Bronchial epithelial cell (primary cell): Measurements from ENCODE around the gene YIPF5. TPM values are rescaled to one million over a fixed set of nuclear protein-coding genes. Genes with fewer than 3 reads are reported as not detected.

Source experiments
- DNase-seq: peaks from one replicate; pipeline ENCODE4 v3.0.0-alpha.2; 2010; ENCODE audit warnings: low read depth
- FAIRE-seq: peaks from 2 replicates; lab custom pipeline; 2011; peaks lifted over from hg19 to GRCh38; lab: Jason Lieb, UNC
- H3K27me3 ChIP-seq: 2 replicates; pipeline ENCODE4 v1.5.1; 2011; ENCODE audit warnings: low read length; ENCODE audit not compliant: control insufficient read depth, insufficient read depth
- H3K36me3 ChIP-seq: 2 replicates; pipeline ENCODE4 v1.5.1; 2011; ENCODE audit warnings: low read length; ENCODE audit not compliant: control insufficient read depth, insufficient read depth
- H3K4me3 ChIP-seq: 2 replicates; pipeline ENCODE4 v1.5.1; 2011; ENCODE audit warnings: mild to moderate bottlenecking, low read depth, low read length, control low read depth
- total RNA-seq: library from RNA; depleted of rRNA; stranded (reverse); fragments of >200 nt; gene quantifications from 2 replicates; pipeline ENCODE4 v1.2.1, GENCODE V29; 2014
- TF ChIP-seq, protein P1 (sequence below): IDR thresholded peaks from 2 replicates; pipeline ENCODE4 v1.5.1; 2011; ENCODE audit warnings: mild to moderate bottlenecking, moderate library complexity, low read length, control low read depth, inconsistent platforms; ENCODE audit not compliant: insufficient read depth, severe bottlenecking

The YIPF5 gene
- total RNA-seq, 1 donor from 2014 or later: 104 TPM

GRCh38 chr5:144133050-144133633 is 37.3 kb downstream of the YIPF5 start:
- DNase-seq: no peak
- peak; percentile 82 for FAIRE-seq
- no peaks in the 10 kb centered on the region for H3K27me3 ChIP-seq
- TF ChIP-seq, protein P1, sequence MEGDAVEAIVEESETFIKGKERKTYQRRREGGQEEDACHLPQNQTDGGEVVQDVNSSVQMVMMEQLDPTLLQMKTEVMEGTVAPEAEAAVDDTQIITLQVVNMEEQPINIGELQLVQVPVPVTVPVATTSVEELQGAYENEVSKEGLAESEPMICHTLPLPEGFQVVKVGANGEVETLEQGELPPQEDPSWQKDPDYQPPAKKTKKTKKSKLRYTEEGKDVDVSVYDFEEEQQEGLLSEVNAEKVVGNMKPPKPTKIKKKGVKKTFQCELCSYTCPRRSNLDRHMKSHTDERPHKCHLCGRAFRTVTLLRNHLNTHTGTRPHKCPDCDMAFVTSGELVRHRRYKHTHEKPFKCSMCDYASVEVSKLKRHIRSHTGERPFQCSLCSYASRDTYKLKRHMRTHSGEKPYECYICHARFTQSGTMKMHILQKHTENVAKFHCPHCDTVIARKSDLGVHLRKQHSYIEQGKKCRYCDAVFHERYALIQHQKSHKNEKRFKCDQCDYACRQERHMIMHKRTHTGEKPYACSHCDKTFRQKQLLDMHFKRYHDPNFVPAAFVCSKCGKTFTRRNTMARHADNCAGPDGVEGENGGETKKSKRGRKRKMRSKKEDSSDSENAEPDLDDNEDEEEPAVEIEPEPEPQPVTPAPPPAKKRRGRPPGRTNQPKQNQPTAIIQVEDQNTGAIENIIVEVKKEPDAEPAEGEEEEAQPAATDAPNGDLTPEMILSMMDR: no peak
- no peaks in the 10 kb centered on the region for H3K36me3 ChIP-seq
- no peak overlapping the region for H3K4me3 ChIP-seq

DNA sequence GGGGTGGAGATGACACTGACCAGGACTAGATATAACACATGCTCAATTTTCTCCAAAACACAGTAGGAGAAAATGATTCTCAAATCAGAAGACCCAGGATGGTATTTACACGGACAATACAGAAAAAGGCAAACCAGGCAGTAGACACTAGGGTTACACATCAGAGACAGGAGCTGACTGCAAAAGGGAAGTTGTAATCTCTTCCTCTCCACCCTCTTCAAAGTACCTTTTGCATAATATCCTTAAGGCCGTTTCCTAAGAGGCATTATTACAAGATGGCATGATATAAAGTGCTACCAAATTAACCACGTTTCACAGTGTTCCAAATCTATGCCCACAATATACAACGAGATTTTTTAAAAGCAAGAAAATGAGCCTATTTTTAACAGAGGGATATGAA is 39.2 kb downstream of the YIPF5 start:
- no peaks in the 10 kb centered on the region for H3K27me3 ChIP-seq
- H3K36me3 ChIP-seq: no peaks in the 10 kb centered on the region
- FAIRE-seq (peak; percentile 40), DNase-seq (no peak)
- H3K4me3 ChIP-seq: no peak overlapping the region
- TF ChIP-seq, protein P1: no peak

- Histone ChIP-seq H3K36me3 (no peaks in the 10 kb centered on the region), H3K4me3 (no peak overlapping the region), H3K27me3 (no peaks in the 10 kb centered on the region)
- TF ChIP-seq, protein P1: no peak
- DNase-seq (no peak), FAIRE-seq (no peak)
These were observed 40.2 kb downstream of the YIPF5 start for GRCh38 chr5:144130306-144130705.

- no peaks in the 10 kb centered on the region for H3K27me3 ChIP-seq
- DNase-seq (no peak), FAIRE-seq (no peak)
- H3K36me3 ChIP-seq: no peaks in the 10 kb centered on the region
- TF ChIP-seq, protein P1: no peak
- H3K4me3 ChIP-seq: no peak overlapping the region
These were observed 41.6 kb downstream of the YIPF5 start for GRCh38 chr5:144128844-144129243.

DNA sequence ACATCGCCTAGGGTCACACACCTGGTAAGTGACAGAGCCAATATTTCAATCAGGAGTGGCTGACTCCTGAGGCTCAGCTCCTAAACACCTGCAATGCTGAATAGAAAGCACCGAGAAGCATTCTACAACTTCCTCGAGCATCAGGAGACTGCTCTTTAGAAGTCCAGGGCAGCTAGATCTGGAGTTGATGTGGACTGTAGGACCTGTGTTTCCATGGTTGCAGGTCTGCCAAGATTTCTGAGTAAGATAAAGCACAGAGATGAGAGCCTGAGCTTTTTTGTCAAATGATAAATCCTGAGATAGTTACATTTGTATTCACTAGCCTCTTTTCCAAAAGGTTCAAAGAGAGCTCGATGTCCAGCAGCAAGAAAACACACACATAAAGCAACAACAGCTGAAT is 43.8 kb downstream of the YIPF5 start:
- FAIRE-seq: no peak
- no peak overlapping the region for H3K4me3 ChIP-seq
- H3K36me3 ChIP-seq: no peaks in the 10 kb centered on the region
- DNase-seq: no peak
- TF ChIP-seq, protein P1: no peak
- H3K27me3 ChIP-seq: no peaks in the 10 kb centered on the region

DNA sequence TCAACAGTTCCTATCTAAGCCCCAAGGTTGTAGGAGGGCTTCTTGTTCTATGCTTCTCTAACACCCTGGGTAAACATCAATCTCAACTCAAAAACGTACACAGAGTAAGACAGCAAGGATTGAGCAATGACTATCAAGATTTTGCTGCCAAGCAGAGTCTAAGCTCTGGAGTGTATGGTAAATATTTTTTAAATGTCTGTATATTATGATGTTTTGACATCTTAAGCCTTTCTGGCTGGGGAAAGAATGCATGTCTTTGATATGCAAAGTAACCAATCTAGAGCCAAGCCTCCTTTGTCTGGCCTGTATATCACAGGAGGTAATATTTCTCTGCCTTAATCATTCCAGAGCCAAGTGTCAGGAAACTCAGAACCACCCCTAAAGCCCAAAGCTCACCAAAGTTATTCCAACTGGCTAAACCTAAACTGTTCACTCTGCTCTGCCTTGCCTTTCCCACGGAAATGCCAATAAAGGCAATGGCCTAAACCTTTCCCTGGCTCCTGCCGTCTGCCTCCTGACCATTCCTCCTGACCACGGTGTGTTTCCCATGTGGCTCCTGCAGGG is 45.2 kb downstream of the YIPF5 start:
- DNase-seq (peak; percentile 32), FAIRE-seq (no peak)
- H3K27me3 ChIP-seq: no peaks in the 10 kb centered on the region
- H3K4me3 ChIP-seq: no peak overlapping the region
- TF ChIP-seq, protein P1: no peak
- no peaks in the 10 kb centered on the region for H3K36me3 ChIP-seq
